GM23248 (cell line): ENCODE data around the gene NRROS. TPM values are rescaled to one million over a fixed set of nuclear protein-coding genes. Genes with fewer than 3 reads are reported as not detected.

Source experiments
- DNase-seq: peaks from one replicate; pipeline ENCODE4 v3.0.0-alpha.2; 2015
- H2AFZ ChIP-seq: fragments of 200-600 bp; sonication (generic); 2 replicates; pipeline ENCODE4 v1.6.1; 2016; ENCODE audit warnings: antibody characterized with exemption
- H3F3A ChIP-seq: fragments of 200-600 bp; sonication (generic); 2 replicates; pipeline ENCODE4 v1.6.1; 2016; ENCODE audit warnings: mild to moderate bottlenecking, antibody characterized with exemption, mixed run types; ENCODE audit not compliant: insufficient read depth
- H3K27ac ChIP-seq: fragments of 200-600 bp; sonication (generic); 2 replicates; pipeline ENCODE4 v1.5.1; 2016; ENCODE audit warnings: mild to moderate bottlenecking
- H3K27me3 ChIP-seq: fragments of 200-600 bp; sonication (generic); replicated peaks from 2 replicates; pipeline ENCODE4 v1.6.1; 2016; ENCODE audit warnings: mild to moderate bottlenecking; ENCODE audit not compliant: insufficient read depth
- H3K36me3 ChIP-seq: fragments of 200-600 bp; sonication (generic); 2 replicates; pipeline ENCODE4 v1.6.1; 2016; ENCODE audit warnings: low read depth, mild to moderate bottlenecking
- H3K4me1 ChIP-seq: fragments of 200-600 bp; sonication (generic); 2 replicates; pipeline ENCODE4 v1.6.1; 2016; ENCODE audit warnings: mild to moderate bottlenecking; ENCODE audit not compliant: insufficient read depth
- H3K4me2 ChIP-seq: fragments of 200-600 bp; sonication (generic); one replicate; pipeline ENCODE4 v1.6.1; 2016; ENCODE audit warnings: mild to moderate bottlenecking; ENCODE audit not compliant: unreplicated experiment
- H3K4me3 ChIP-seq: fragments of 200-600 bp; sonication (generic); 2 replicates; pipeline ENCODE4 v1.5.1; 2016; ENCODE audit warnings: mild to moderate bottlenecking
- H3K79me2 ChIP-seq: fragments of 200-600 bp; sonication (generic); 2 replicates; pipeline ENCODE4 v1.6.1; 2016; ENCODE audit warnings: mild to moderate bottlenecking; ENCODE audit not compliant: insufficient read depth
- H3K9ac ChIP-seq: fragments of 200-600 bp; sonication (generic); 2 replicates; pipeline ENCODE4 v1.6.1; 2016; ENCODE audit warnings: mild to moderate bottlenecking
- H3K9me2 ChIP-seq: fragments of 200-600 bp; sonication (generic); 2 replicates; pipeline ENCODE4 v1.6.1; 2016; ENCODE audit warnings: mixed run types, mild to moderate bottlenecking, moderate library complexity; ENCODE audit not compliant: insufficient read depth
- H3K9me3 ChIP-seq: fragments of 200-600 bp; sonication (generic); one replicate; pipeline ENCODE4 v1.6.1; 2017; ENCODE audit warnings: low read depth
- H4K20me1 ChIP-seq: fragments of 200-600 bp; sonication (generic); 2 replicates; pipeline ENCODE4 v1.6.0; 2016; ENCODE audit not compliant: insufficient read depth
- EZH2 ChIP-seq: fragments of 200-600 bp; sonication (generic); IDR thresholded peaks from 2 replicates; pipeline ENCODE4 v1.6.1; 2018; ENCODE audit warnings: antibody characterized with exemption, mild to moderate bottlenecking; ENCODE audit not compliant: insufficient read depth, poor library complexity, severe bottlenecking
- EZH2phosphoT487 ChIP-seq: fragments of 200-600 bp; sonication (generic); IDR thresholded peaks from 2 replicates; pipeline ENCODE4 v1.6.1; 2018; ENCODE audit warnings: antibody characterized with exemption, moderate library complexity, mild to moderate bottlenecking, low read depth; ENCODE audit not compliant: insufficient read depth
- WGBS, 2 experiments: methylation state at CpG; one replicate each; pipeline ENCODE4 v1.1.6; 2015 to 2017; ENCODE audit warnings: low lambda C conversion rate in 2 of 2, low coverage in 1 of 2; ENCODE audit errors: missing lambda C conversion rate in 2 of 2; 5-methylcytosine and 5-hydroxymethylcytosine counted together
- in situ Hi-C: fragments of 300-500 bp; cut with MboI; formaldehyde crosslinking; loops from 2 replicates; pipeline ENCODE4 v1.15.0; 2020
- polyA plus RNA-seq: library from polyadenylated mRNA; unstranded; fragments of >200 nt; fragmentation: Nextera tagmentation; extraction: Ambion mirVana; gene quantifications from 2 replicates; pipeline ENCODE4 v1.2.1, GENCODE V29; 2016
- small RNA-seq: library from RNA; depleted of rRNA; stranded (forward); fragments of <200 nt; gene quantifications from one replicate; pipeline ENCODE3, GENCODE V24; 2014; ENCODE audit warnings: low read depth, low replicate concordance
- total RNA-seq: library from RNA; depleted of rRNA; stranded (reverse); fragments of >200 nt; shearing (Covaris generic); gene quantifications from 2 replicates; pipeline ENCODE4 v1.2.3, GENCODE V29; 2014; rRNA removed

Gene NRROS
- total and polyA plus RNA-seq, 2 experiments from 2014 or later, result 0.22 TPM; not detected in 1

DNA sequence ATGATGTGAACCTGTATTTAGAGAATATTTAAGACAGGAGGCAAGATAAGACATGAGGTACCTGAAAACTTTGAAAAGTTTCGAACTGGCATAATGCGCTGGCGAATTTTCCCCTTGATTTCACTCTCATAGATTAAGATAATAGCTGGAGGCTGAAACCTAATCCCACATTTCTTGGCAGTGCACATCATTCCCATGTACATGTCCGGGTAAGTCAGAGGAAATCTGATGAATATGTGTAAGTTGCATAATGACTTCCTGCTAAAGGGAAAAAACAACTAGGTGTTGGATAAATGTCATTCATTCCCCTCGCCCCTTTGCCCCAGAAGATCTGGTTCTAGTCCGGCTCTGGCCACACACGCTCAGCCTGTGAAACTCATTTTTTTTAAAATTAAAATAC, 69.0 kb downstream of the NRROS start:
- 65 to 76% methylated on average over 7 of the region's 7 CpGs for WGBS, 2 experiments
- in situ Hi-C loops, result no loop called here
- no peaks in the 10 kb centered on the region for H3K27me3 ChIP-seq
- H3F3A ChIP-seq, result peaks cover 16% of the 10 kb centered on the region; the same call in 1 of the 2 replicates
- H3K36me3 ChIP-seq, result no peaks in the 10 kb centered on the region
- no peak overlapping the region for H3K4me3 ChIP-seq
- no peaks in the 10 kb centered on the region for H3K9me3 ChIP-seq
- no peaks in the 10 kb centered on the region for H3K9me2 ChIP-seq
- H3K4me2 ChIP-seq, result no peak overlapping the region
- no peak overlapping the region for H3K27ac ChIP-seq
- H2AFZ ChIP-seq, result no peak overlapping the region
- TF ChIP-seq EZH2 (no peak), EZH2phosphoT487 (no peak)
- peaks cover 6% of the 10 kb centered on the region for H3K79me2 ChIP-seq
- H3K9ac ChIP-seq, result no peak overlapping the region
- no peak for DNase-seq
- no peaks in the 10 kb centered on the region for H4K20me1 ChIP-seq
- H3K4me1 ChIP-seq, result peaks cover 11% of the 10 kb centered on the region

Small RNAs within 50 kb of the gene (small RNA-seq; reads per million reads assigned to genes)
- not detected for gene RNU6-646P

Other genes starting within 250 kb of the NRROS start
- gene UBXN7, start 207.3 kb upstream of the NRROS start, total RNA-seq, result 13.9 and 19.1 TPM in 2 replicates
- 38.7 and 40.2 TPM in 2 replicates for gene UBXN7, start 207.3 kb upstream of the NRROS start, polyA plus RNA-seq
- 12.3 and 14.2 TPM in 2 replicates for gene RNF168, start 135.9 kb upstream of the NRROS start, total RNA-seq
- gene RNF168, start 135.9 kb upstream of the NRROS start, polyA plus RNA-seq, result 13.6 and 14.2 TPM in 2 replicates
- not detected in 2 replicates for gene SMCO1, start 124.3 kb upstream of the NRROS start, total RNA-seq
- not detected in 2 replicates for gene SMCO1, start 124.3 kb upstream of the NRROS start, polyA plus RNA-seq
- gene WDR53, start 71.1 kb upstream of the NRROS start, total RNA-seq, result 8.9 and 9.4 TPM in 2 replicates
- gene WDR53, start 71.1 kb upstream of the NRROS start, polyA plus RNA-seq, result 9.3 and 12.7 TPM in 2 replicates
- 7.2 and 10.7 TPM in 2 replicates for gene FBXO45, start 71.0 kb upstream of the NRROS start, total RNA-seq
- gene FBXO45, start 71.0 kb upstream of the NRROS start, polyA plus RNA-seq, result 1.7 and 2.1 TPM in 2 replicates
- gene CEP19, start 72.6 kb downstream of the NRROS start, total RNA-seq, result 5.4 and 5.6 TPM in 2 replicates
- 4.5 and 5.7 TPM in 2 replicates for gene CEP19, start 72.6 kb downstream of the NRROS start, polyA plus RNA-seq
- gene PIGX, start 72.7 kb downstream of the NRROS start, total RNA-seq, result 27.6 and 37.3 TPM in 2 replicates
- gene PIGX, start 72.7 kb downstream of the NRROS start, polyA plus RNA-seq, result 36.0 and 37.3 TPM in 2 replicates
- gene PAK2, start 100.2 kb downstream of the NRROS start, total RNA-seq, result 22.6 and 24.4 TPM in 2 replicates
- gene PAK2, start 100.2 kb downstream of the NRROS start, polyA plus RNA-seq, result 29.4 and 30.5 TPM in 2 replicates
- gene SENP5, start 228.2 kb downstream of the NRROS start, total RNA-seq, result 30.2 and 36.2 TPM in 2 replicates
- gene SENP5, start 228.2 kb downstream of the NRROS start, polyA plus RNA-seq, result 16.2 and 16.9 TPM in 2 replicates